A549 (cell line): Measurements from ENCODE around the gene HCRTR1.

Experiments used
- CTCF ChIP-seq: fragments of >200 bp; sonication (Bioruptor Twin); formaldehyde crosslinking; IDR thresholded peaks from 3 replicates; pipeline ENCODE4 v1.5.1; 2016
- MAX ChIP-seq: IDR thresholded peaks from 2 replicates; pipeline ENCODE4 v1.6.1; 2012
- POLR2A ChIP-seq: IDR thresholded peaks from 2 replicates; pipeline ENCODE4 v1.6.1; 2012; ENCODE audit warnings: mild to moderate bottlenecking, low read length
- POLR2AphosphoS2 ChIP-seq: conservative IDR thresholded peaks from 2 replicates; pipeline ENCODE4 v1.6.1; 2012; ENCODE audit warnings: low read length, improper control_type of control experiment, inconsistent platforms

- no peak for TF ChIP-seq CTCF
- no peak for TF ChIP-seq MAX
- TF ChIP-seq POLR2AphosphoS2: no peak
- no peak for TF ChIP-seq POLR2A
Observed at GRCh38 chr1:31647106-31647505, 29.6 kb downstream of the HCRTR1 start.
